IMR-90 (cell line): ENCODE data around the gene RRP8. TPM values are rescaled to one million over a fixed set of nuclear protein-coding genes. Genes with fewer than 3 reads are reported as not detected.

Experiments
- ATAC-seq: fragments of 200-7000 bp; cut with Tn5 transposase; 2 replicates; pipeline ENCODE4 v1.9.1; 2020; ENCODE audit warnings: low read depth, mild to moderate bottlenecking, moderate library complexity
- BruUV-seq: library from RNA; stranded (reverse); fragments of 400-500 nt; replicated peaks from 2 replicates; lab custom pipeline; 2021; lab: Mats Ljungman, UMichigan
- CTCF ChIA-PET: fragments of 300-600 bp; formaldehyde crosslinking; extraction: SDS; loops from one replicate; lab custom pipeline; 2021; ENCODE audit warnings: antibody characterized with exemption; lab: Yijun Ruan, JAX
- POLR2A ChIA-PET: fragments of 300-600 bp; sonication (Branson Sonifier 250); formaldehyde crosslinking; loops from one replicate; lab custom pipeline; 2022; ENCODE audit warnings: antibody characterized with exemption; ENCODE audit not compliant: unreplicated experiment; lab: Charles Lee
- DNase-seq: peaks from one replicate; pipeline ENCODE4 v3.0.0; 2013
- H2AFZ ChIP-seq: replicated peaks from 2 replicates; pipeline ENCODE3; 2013; ENCODE audit warnings: low read length, mild to moderate bottlenecking; ENCODE audit not compliant: poor library complexity
- H2AK5ac ChIP-seq: 2 replicates; pipeline ENCODE4 v1.6.1; 2013; ENCODE audit warnings: low read depth, low read length, inconsistent platforms
- H2AK9ac ChIP-seq: replicated peaks from 2 replicates; pipeline ENCODE3; 2013; ENCODE audit warnings: mild to moderate bottlenecking, low read depth, low read length, moderate library complexity; ENCODE audit not compliant: poor library complexity
- H2BK120ac ChIP-seq: 2 replicates; pipeline ENCODE4 v1.6.1; 2013; ENCODE audit warnings: low read depth, low read length, inconsistent platforms
- H2BK15ac ChIP-seq: 3 replicates; pipeline ENCODE4 v1.6.1; 2013; ENCODE audit warnings: low read depth, low read length, inconsistent platforms
- H2BK20ac ChIP-seq: 2 replicates; pipeline ENCODE4 v1.6.1; 2013; ENCODE audit warnings: low read depth, mild to moderate bottlenecking, inconsistent platforms, low read length, moderate library complexity
- H2BK5ac ChIP-seq: 2 replicates; pipeline ENCODE4 v1.6.1; 2013; ENCODE audit warnings: mild to moderate bottlenecking, low read depth, low read length, inconsistent platforms; ENCODE audit not compliant: poor library complexity, severe bottlenecking
- H3K14ac ChIP-seq: replicated peaks from 2 replicates; pipeline ENCODE4 v1.6.1; 2013; ENCODE audit warnings: low read depth, low read length, inconsistent platforms
- H3K18ac ChIP-seq: 2 replicates; pipeline ENCODE4 v1.6.1; 2013; ENCODE audit warnings: low read depth, low read length, control low read depth
- H3K23ac ChIP-seq: 2 replicates; pipeline ENCODE4 v1.6.1; 2013; ENCODE audit warnings: low read depth, low read length, inconsistent platforms
- H3K27ac ChIP-seq: 2 replicates; pipeline ENCODE4 v1.5.1; 2013; ENCODE audit warnings: mild to moderate bottlenecking, control low read depth, low read length; ENCODE audit not compliant: insufficient read depth
- H3K27me3 ChIP-seq: 2 replicates; pipeline ENCODE4 v1.6.1; 2013; ENCODE audit warnings: low read length; ENCODE audit not compliant: control insufficient read depth, insufficient read depth
- H3K36me3 ChIP-seq: 2 replicates; pipeline ENCODE4 v1.6.1; 2013; ENCODE audit warnings: low read length, mixed read lengths; ENCODE audit not compliant: control insufficient read depth, insufficient read depth
- H3K4ac ChIP-seq: 2 replicates; pipeline ENCODE4 v1.6.1; 2013; ENCODE audit warnings: low read depth, low read length, inconsistent platforms
- H3K4me1 ChIP-seq: 2 replicates; pipeline ENCODE4 v1.6.1; 2013; ENCODE audit warnings: low read length, mixed read lengths; ENCODE audit not compliant: control insufficient read depth, insufficient read depth
- H3K4me2 ChIP-seq: 2 replicates; pipeline ENCODE4 v1.6.1; 2013; ENCODE audit warnings: low read depth, mild to moderate bottlenecking, control low read depth, low read length, moderate library complexity
- H3K4me3 ChIP-seq: 2 replicates; pipeline ENCODE4 v1.5.1; 2013; ENCODE audit warnings: low read depth, mild to moderate bottlenecking, control low read depth, low read length, moderate library complexity; ENCODE audit not compliant: insufficient read depth
- H3K56ac ChIP-seq: 2 replicates; pipeline ENCODE4 v1.6.1; 2013; ENCODE audit warnings: low read length, inconsistent platforms; ENCODE audit not compliant: insufficient read depth; ENCODE audit errors: extremely low read depth
- H3K79me1 ChIP-seq, 2 experiments: 2 replicates each; pipeline ENCODE4 v1.6.1; 2013; ENCODE audit warnings: low read length in 2 of 2, inconsistent platforms in 1 of 2, low read depth in 1 of 2
- H3K9ac ChIP-seq: 2 replicates; pipeline ENCODE4 v1.6.1; 2013; ENCODE audit warnings: low read depth, low read length, control low read depth
- H3K9me1 ChIP-seq: 2 replicates; pipeline ENCODE4 v1.6.1; 2013; ENCODE audit warnings: low read length, inconsistent platforms; ENCODE audit not compliant: insufficient read depth
- H3K9me3 ChIP-seq: 2 replicates; pipeline ENCODE4 v1.6.1; 2013; ENCODE audit warnings: low read length; ENCODE audit not compliant: control insufficient read depth, insufficient read depth
- H4K20me1 ChIP-seq: 2 replicates; pipeline ENCODE4 v1.6.1; 2013; ENCODE audit warnings: low read length, inconsistent platforms; ENCODE audit not compliant: insufficient read depth
- H4K5ac ChIP-seq: 2 replicates; pipeline ENCODE4 v1.6.1; 2013; ENCODE audit warnings: mild to moderate bottlenecking, low read depth, low read length, control low read depth
- H4K8ac ChIP-seq, 2 experiments: 2 replicates each; pipeline ENCODE4 v1.6.1; 2013; ENCODE audit warnings: low read depth in 2 of 2, low read length in 2 of 2, control low read depth in 1 of 2, inconsistent platforms in 1 of 2
- H4K91ac ChIP-seq: 2 replicates; pipeline ENCODE4 v1.6.1; 2013; ENCODE audit warnings: low read depth, low read length, inconsistent platforms; ENCODE audit not compliant: insufficient read depth
- RAD21 ChIP-seq: IDR thresholded peaks from 2 replicates; pipeline ENCODE4 v1.6.1; 2012; ENCODE audit warnings: low read length, improper control_type of control experiment
- WGBS, 2 experiments: methylation state at CpG; one replicate each; pipeline versions ENCODE4 v1.1.5 to v1.1.7; 2013; ENCODE audit warnings: missing lambda C conversion rate in 2 of 2; ENCODE audit not compliant: insufficient read length in 1 of 2; ENCODE audit errors: extremely low coverage in 2 of 2; 5-methylcytosine and 5-hydroxymethylcytosine counted together
- dilution Hi-C: fragments of 300-500 bp; cut with HindIII; formaldehyde crosslinking; loops from one replicate; pipeline ENCODE4 v1.14.3; 2018; ENCODE audit warnings: low sequenced_read_pairs; ENCODE audit not compliant: unreplicated experiment
- in situ Hi-C: fragments of 300-500 bp; cut with MboI; formaldehyde crosslinking; loops from 3 replicates; pipeline ENCODE4 v1.14.3; 2019; ENCODE audit warnings: low sequenced_read_pairs, inconsistent platforms, mixed read lengths
- intact Hi-C: fragments of 100-400 bp; cut with micrococcal nuclease; formaldehyde crosslinking; loops from 2 replicates; pipeline ENCODE4 v1.10.0; 2022
- polyA plus RNA-seq, 3 experiments: library from polyadenylated mRNA; depleted of rRNA; stranded (reverse); fragments of >200 nt; gene quantifications; 2 replicates each; pipeline ENCODE4 v1.2.3, GENCODE V29; 2012; ENCODE audit warnings: low replicate concordance in 1 of 3
- total RNA-seq: library from RNA; depleted of rRNA; stranded (reverse); fragments of >200 nt; gene quantifications from 2 replicates; pipeline ENCODE4 v1.2.3, GENCODE V29; 2012

RRP8 gene
- total and polyA plus RNA-seq, 2 of the 4 experiments (the other 2 are of a cell fraction), result 10.8 to 11.5 TPM

DNA sequence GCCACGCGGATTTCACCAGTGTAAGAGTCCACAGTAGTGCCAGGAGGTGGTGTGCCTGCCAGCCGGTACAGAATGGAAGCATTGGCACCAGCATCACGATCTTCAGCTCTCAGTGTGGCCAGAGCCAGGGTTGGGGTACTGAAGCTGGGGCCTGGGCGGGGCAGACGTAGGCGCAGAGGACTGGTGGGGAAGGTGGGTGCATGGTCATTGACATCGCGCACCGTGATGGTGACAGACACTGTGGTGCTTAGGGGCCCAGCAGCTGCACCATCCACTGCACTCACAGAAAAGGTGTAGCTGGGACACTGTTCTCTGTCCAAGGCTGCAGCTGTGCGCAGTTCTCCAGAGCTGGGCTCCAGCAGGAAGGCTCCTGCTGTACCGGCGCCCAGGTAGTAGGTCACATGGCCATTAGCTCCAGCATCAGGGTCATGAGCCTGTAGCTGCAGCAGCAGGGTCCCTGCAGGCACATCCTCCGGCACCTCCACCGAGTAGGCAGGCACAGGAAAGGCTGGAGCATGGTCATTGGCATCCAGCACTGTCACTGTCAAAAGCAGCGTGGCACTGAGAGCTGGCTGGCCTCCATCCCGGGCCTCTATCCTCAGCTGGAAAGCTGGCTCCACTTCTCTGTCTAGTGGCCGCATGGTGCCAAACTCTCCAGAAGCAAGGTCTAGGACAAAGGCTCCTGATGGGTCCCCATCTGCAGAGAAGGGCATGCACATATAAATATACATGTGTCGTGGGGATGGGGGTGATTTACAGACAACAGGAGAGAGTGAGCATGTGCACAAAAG lies 23.8 kb upstream of the RRP8 start:
- no TSS peak for BruUV-seq
- Histone ChIP-seq H3K56ac (no peak overlapping the region), H3K9ac (no peak overlapping the region), H3K9me3 (no peaks in the 10 kb centered on the region), H2BK20ac (no peak overlapping the region), H3K4me1 (no peaks in the 10 kb centered on the region), H2AK9ac (no peak overlapping the region), H3K14ac (no peak overlapping the region), H2BK5ac (no peak overlapping the region), H3K18ac (no peak overlapping the region), H3K4ac (no peak overlapping the region), H2AFZ (no peak overlapping the region), H2BK15ac (no peak overlapping the region), H3K27me3 (no peaks in the 10 kb centered on the region), H4K8ac (no peak overlapping the region), H3K4me2 (no peak overlapping the region), H4K91ac (no peak overlapping the region), H3K27ac (no peak overlapping the region), H3K9me1 (no peaks in the 10 kb centered on the region), H2AK5ac (no peak overlapping the region), H3K23ac (no peak overlapping the region), H3K79me1 (no peaks in the 10 kb centered on the region), H3K36me3 (peaks cover 66% of the 10 kb centered on the region), H4K20me1 (no peaks in the 10 kb centered on the region), H4K5ac (no peak overlapping the region), H3K4me3 (no peak overlapping the region), H2BK120ac (no peak overlapping the region)
- ChIA-PET POLR2A (interaction anchor here (0.5 kb wide), 1 partner anchor 15 kb away, joined by 3 read pairs; the partner anchor contains the start of gene TAF10), CTCF (no interaction called here)
- dilution Hi-C loops (no loop called here), in situ Hi-C loops (no loop called here), intact Hi-C loops (no loop called here)
- WGBS, 2 experiments, result 90% methylated on average over 11 of the region's 19 CpGs; no CpG with 5 or more reads in 1 of the 2 experiments
- DNase-seq (no peak), ATAC-seq (no peak)
- TF ChIP-seq RAD21, result no peak
